NCI-H146 treated with DMSO at 0.1 percent for 48 hours (cell line): ENCODE measurements around the gene CEP85.

Experiments used
- DNase-seq: peaks from one replicate; lab custom pipeline; 2025; ENCODE audit not compliant: unreplicated experiment; lab: John Stamatoyannopoulos, UW

The CEP85 gene

DNA sequence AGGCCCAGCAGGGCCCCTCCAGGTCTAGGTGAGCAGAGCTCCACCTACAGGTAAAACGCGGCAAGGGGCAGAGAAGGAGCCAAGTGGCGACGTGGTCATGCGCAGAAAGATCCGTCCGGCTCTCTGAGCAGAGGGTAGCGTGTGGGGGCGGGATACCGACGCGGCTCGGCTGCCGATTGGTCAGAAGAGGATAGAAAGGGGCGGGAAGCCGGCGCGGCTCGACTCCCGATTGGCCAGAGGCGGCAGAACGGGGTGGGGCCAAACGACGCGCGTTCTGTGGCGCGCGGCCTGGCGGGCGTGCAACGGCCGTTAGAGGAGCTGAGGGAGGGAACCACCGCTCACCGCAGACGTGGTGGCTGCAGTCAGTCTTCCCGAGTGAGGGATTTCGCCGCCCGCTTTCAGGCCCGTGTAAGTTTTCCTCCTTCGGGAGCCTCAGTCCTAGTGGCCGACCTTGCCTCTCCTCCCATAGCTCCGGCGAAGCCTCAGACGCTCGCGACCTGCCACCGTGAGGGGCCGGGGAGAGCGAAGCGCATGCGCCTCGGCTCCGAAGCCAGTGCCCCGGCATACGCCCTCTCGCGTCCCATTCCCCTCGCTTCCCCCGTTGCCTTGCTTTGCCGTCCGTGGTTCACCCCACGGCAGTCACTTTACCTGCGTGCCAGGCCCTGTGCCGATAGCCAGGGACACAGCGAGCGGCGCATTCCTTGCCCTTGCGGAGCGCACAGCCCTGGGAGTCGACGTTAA lies at the start of gene CEP85:
TSS of gene CEP85 (plus strand) at position 298 of the 741 bp plus-strand sequence. CDS start 5,584 bp downstream, outside the sequence.
- DNase-seq: peak; percentile 86

GRCh38 chr1:26184883-26185282 lies 49.1 kb upstream of the CEP85 start:
- DNase-seq: no peak

- DNase-seq: no peak
Measured at GRCh38 chr1:26187882-26188281, 46.1 kb upstream of the CEP85 start.

GRCh38 chr1:26188477-26188876 lies 45.5 kb upstream of the CEP85 start:
- no peak for DNase-seq

- no peak for DNase-seq
Measured at GRCh38 chr1:26189331-26189730, 44.7 kb upstream of the CEP85 start.

- no peak for DNase-seq
Measured at GRCh38 chr1:26189751-26190275, 44.2 kb upstream of the CEP85 start.

- DNase-seq: no peak
Measured at GRCh38 chr1:26190373-26190987, 43.5 kb upstream of the CEP85 start, which contains the start of gene CATSPER4. Gene CATSPER4 (plus strand): TSS chr1:26190602. CDS start chr1:26190628, 26 bp downstream.

- no peak for DNase-seq
Measured at GRCh38 chr1:26191739-26192138, 42.3 kb upstream of the CEP85 start.

DNA sequence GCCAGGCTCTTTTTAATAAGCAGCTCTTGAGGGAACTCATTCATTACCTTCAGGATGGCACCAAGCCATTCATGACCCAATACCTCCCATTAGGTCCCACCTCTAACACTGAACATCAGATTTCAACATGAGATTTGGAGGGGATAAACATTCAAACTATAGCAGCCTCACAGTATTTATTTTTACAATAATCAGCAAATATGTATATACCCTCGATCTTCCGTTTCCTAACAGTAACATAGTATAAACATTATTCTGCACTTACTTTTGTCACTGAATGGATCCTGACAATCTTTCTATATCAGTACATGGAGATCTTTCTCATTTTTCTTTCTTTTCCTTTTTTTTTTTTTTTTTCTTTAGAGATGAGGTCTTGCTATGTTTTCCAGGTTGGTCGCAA lies 38.2 kb upstream of the CEP85 start:
- DNase-seq: no peak

GRCh38 chr1:26197301-26197700 lies 36.7 kb upstream of the CEP85 start:
- no peak for DNase-seq

DNA sequence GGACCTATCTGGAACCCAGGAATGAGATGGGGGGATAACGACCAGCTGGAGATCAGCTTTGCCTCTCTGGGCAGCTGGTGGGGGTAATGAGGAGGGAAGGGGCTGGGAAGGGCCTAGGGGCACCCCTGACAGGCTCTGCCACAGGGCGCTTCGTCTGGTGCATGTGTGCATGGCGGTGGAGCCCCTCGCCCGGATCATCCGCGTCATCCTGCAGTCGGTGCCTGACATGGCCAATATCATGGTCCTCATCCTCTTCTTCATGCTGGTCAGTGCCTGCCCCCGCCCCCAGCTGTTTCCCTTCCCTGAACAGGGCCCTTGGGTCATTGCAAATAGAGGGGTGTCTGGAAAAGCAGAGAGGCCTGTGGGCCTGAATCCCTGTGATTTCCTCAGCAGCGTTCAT lies 36.2 kb upstream of the CEP85 start:
- DNase-seq: no peak

DNA sequence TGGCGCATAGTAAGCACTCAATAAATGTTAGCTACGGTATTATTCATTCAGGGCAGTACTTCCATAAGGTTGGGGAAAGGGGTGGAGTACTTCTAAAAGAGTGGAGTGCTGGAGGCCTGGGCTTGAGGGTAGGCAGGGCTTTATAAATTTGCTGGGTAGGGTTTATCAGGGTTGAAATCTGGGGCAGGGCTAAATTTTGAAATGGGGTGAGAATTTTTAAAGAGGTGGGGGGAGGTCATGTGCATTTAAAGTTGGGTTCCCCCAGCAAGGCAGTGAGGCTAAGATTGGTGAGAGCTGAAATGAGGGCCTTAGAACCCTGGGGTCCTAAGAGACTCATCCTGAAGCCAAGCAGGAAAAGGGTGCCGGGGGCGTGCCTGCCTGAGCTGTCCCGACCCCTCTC lies 33.6 kb upstream of the CEP85 start:
- no peak for DNase-seq

DNA sequence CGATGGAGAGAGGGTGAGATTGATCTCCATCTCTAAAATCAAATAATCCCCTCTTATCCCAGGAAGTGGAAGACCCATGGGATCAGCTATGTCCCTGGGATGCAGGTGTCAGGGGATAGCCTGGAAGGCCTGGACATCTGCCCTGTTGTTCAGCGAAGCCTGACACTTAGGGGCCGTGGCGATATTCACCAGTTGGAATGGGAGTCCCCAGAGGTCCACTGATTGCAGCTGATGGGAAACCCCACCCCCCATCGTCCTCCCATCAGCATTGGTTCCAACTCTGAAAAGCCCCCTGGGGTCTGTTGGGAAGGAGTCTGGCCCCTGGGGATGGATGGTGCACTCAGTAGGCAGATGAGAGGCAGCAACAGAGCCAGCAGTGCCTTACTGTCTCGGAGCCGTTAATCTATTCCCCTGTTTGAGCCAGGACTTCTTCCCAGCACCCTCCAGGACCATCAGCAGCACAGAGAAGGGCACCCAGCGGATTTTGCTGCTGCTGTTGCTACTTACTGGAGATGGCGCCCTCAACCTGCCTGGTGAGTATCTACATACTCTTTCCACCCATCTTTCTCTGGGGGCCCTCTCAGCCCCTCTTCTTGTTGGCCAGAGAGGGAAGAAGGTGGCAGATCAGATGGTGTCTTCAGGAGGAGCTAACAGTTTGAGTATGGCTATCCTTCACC lies 30.2 kb upstream of the CEP85 start:
- no peak for DNase-seq

- no peak for DNase-seq
Measured at GRCh38 chr1:26210147-26210870, 23.7 kb upstream of the CEP85 start.

GRCh38 chr1:26212726-26213125 lies 21.3 kb upstream of the CEP85 start:
- DNase-seq: no peak

- no peak for DNase-seq
Measured at GRCh38 chr1:26213335-26213905, 20.6 kb upstream of the CEP85 start.

GRCh38 chr1:26215246-26215645 lies 18.8 kb upstream of the CEP85 start:
- no peak for DNase-seq

- no peak for DNase-seq
Measured at GRCh38 chr1:26218906-26219494, 15.0 kb upstream of the CEP85 start.

DNA sequence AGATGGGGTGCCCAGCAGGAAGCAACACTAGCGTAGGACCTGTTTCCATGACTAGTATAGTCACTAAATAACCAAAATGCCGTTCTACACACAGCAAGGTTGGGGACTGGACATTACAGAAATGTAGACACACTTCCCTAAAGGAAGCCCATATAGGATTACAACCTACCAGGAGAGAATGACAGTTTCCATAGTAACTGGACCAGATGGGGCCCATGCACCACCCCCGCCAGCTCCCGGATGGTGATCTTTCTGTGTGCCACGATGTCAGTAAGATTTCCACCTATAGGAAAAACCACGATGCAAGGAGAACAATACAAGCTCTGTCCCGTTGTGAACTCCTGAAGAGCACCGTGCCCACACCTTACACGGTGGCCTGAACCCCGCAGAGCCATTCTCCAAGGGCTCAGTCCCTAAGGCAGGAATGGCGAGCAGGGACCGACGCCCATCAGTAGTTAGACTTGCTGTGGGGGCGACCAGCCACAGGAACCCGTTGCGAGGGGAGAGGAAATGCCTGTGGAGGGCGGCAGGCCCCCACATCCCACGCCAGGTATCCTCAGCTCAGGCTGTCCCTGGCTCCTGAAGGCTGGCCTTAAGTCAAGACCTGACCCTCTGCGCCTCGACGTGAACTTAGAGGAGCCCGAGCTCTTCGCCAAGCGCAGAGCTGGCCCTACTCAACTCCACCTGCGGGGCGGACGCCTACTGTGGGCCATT lies 13.6 kb upstream of the CEP85 start:
- DNase-seq: no peak

DNA sequence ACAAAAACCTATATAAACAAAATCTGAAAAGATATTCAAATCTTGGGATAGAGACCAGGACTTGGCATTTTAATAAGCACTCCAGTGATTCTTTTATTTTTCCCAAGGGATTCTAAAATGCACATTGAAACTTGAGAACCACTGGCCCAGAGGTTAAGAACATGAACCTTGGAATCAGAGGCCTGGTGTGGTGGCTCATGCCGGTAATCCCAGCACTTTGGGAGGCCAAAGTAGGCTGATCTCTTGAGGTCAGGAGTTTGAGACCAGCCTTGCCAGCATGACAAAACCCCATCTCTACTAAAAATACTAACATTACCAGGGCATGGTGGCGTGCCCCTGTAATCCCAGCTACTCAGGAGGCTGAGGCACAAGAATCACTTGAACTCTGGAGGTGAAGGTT lies 12.9 kb upstream of the CEP85 start:
- DNase-seq: no peak
